ENCODE data around the gene CD19. TPM values are rescaled to one million over a fixed set of nuclear protein-coding genes. Genes with fewer than 3 reads are reported as not detected.

CD19 gene
- total RNA-seq, 1 experiment from 2014 or later, result not detected

DNA sequence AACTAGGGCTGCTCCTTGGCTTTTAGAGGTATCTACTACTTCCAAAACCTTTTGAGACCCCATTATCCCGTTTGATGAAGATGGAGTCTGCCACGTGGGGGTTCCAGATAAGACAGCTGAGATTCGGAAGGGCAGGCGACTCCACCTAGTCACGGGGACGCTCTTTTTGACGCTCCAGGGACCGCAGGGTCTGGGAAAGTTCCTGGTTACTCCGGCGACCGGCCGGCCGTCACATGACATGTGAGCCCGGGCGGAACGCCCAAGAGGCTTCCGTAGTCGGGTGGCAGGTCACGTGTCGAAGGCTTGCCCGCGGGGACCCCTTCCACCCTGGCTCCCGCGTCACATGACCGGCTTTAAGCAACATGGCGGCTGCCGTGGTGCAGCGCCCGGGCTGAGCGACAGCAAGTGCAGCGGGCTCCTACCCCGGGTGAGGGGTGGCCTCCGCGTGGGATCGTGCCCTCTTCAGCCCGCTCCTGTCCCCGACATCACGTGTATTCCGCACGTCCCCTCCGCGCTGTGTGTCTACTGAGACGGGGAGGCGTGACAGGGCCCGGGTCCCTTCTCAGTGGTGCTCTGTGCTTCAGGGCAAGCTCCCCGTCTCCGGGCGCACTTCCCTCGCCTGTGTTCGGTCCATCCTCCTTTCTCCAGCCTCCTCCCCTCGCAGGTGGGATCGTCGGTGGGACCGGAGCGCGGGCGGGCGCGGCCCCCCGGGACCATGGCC, 42.8 kb downstream of the CD19 start, which contains the start of gene SPNS1:
SPNS1 (plus strand) TSS at position 342 of the 721 bp plus-strand sequence; CDS start at position 716, 374 bp downstream.
- TF ChIP-seq, protein P1, sequence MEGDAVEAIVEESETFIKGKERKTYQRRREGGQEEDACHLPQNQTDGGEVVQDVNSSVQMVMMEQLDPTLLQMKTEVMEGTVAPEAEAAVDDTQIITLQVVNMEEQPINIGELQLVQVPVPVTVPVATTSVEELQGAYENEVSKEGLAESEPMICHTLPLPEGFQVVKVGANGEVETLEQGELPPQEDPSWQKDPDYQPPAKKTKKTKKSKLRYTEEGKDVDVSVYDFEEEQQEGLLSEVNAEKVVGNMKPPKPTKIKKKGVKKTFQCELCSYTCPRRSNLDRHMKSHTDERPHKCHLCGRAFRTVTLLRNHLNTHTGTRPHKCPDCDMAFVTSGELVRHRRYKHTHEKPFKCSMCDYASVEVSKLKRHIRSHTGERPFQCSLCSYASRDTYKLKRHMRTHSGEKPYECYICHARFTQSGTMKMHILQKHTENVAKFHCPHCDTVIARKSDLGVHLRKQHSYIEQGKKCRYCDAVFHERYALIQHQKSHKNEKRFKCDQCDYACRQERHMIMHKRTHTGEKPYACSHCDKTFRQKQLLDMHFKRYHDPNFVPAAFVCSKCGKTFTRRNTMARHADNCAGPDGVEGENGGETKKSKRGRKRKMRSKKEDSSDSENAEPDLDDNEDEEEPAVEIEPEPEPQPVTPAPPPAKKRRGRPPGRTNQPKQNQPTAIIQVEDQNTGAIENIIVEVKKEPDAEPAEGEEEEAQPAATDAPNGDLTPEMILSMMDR (IDR thresholded peaks at IDR 0.05), result no peak
- TF ChIP-seq POLR2AphosphoS5 (IDR thresholded peaks at IDR 0.05; ENCODE audit: low read depth, low read length) (peak; percentile 91), SIN3A (IDR thresholded peaks at IDR 0.05; ENCODE audit: borderline replicate concordance, insufficient read depth, low read depth, low read length) (peak; percentile 98; the same call in 1 of the 2 replicates), TCF7L2 (IDR thresholded peaks at IDR 0.05; ENCODE audit: low read depth, low read length) (peak; percentile 34; the same call in 1 of the 2 replicates)
- TF ChIP-seq, protein P2, sequence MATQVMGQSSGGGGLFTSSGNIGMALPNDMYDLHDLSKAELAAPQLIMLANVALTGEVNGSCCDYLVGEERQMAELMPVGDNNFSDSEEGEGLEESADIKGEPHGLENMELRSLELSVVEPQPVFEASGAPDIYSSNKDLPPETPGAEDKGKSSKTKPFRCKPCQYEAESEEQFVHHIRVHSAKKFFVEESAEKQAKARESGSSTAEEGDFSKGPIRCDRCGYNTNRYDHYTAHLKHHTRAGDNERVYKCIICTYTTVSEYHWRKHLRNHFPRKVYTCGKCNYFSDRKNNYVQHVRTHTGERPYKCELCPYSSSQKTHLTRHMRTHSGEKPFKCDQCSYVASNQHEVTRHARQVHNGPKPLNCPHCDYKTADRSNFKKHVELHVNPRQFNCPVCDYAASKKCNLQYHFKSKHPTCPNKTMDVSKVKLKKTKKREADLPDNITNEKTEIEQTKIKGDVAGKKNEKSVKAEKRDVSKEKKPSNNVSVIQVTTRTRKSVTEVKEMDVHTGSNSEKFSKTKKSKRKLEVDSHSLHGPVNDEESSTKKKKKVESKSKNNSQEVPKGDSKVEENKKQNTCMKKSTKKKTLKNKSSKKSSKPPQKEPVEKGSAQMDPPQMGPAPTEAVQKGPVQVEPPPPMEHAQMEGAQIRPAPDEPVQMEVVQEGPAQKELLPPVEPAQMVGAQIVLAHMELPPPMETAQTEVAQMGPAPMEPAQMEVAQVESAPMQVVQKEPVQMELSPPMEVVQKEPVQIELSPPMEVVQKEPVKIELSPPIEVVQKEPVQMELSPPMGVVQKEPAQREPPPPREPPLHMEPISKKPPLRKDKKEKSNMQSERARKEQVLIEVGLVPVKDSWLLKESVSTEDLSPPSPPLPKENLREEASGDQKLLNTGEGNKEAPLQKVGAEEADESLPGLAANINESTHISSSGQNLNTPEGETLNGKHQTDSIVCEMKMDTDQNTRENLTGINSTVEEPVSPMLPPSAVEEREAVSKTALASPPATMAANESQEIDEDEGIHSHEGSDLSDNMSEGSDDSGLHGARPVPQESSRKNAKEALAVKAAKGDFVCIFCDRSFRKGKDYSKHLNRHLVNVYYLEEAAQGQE (IDR thresholded peaks at IDR 0.05; ENCODE audit: insufficient read depth in 1 of 2, low read depth in 2 of 2, low read length in 1 of 2), result no peak; a peak in 1 of 4 replicates
- peak; percentile 92 for DNase-seq (ENCODE audit: low read depth, low spot score)
- Histone ChIP-seq H3K4me1 (ENCODE audit: control insufficient read depth, insufficient read depth, low read length) (peaks cover 7% of the 10 kb centered on the region), H3K27me3 (ENCODE audit: control insufficient read depth, insufficient read depth, low read length) (no peaks in the 10 kb centered on the region), H3K36me3 (ENCODE audit: control insufficient read depth, insufficient read depth, low read length) (no peaks in the 10 kb centered on the region; the same call in 1 of the 2 replicates), H3K27ac (ENCODE audit: low read length) (peak within 1 kb of the TSS; percentile 97), H3K4me3 (ENCODE audit: low read depth in 2 of 2, low read length in 2 of 2) (peak within 1 kb of the TSS; percentile 95 to 96), H3K9me3 (ENCODE audit: control insufficient read depth, insufficient read depth, low read depth, low read length) (no peaks in the 10 kb centered on the region)
- ChIA-PET CTCF (no interaction called here), POLR2A (no interaction called here)
- BruUV-seq (replicated peaks), result no TSS peak
- intact Hi-C loops (cut with micrococcal nuclease; ENCODE audit: unreplicated experiment) (no loop called here), in situ Hi-C loops (cut with HindIII; ENCODE audit: low pct_unique_long_range_greater_than_20kb, low sequenced_read_pairs) (no loop called here)
- ATAC-seq, result peak; percentile 94

DNA sequence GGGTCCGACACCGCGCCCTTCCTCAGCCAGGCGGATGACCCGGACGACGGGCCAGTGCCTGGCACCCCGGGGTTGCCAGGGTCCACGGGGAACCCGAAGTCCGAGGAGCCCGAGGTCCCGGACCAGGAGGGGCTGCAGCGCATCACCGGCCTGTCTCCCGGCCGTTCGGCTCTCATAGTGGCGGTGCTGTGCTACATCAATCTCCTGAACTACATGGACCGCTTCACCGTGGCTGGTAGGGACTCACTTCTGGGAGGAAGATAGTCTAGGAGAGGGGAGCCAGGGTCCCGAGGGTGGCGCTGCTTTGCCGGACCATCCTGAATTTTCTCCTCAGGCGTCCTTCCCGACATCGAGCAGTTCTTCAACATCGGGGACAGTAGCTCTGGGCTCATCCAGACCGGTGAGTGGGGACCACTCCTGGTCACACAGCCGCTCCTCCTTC, 43.4 kb downstream of the CD19 start:
- TF ChIP-seq SIN3A (IDR thresholded peaks at IDR 0.05; ENCODE audit: borderline replicate concordance, insufficient read depth, low read depth, low read length) (no peak), POLR2AphosphoS5 (IDR thresholded peaks at IDR 0.05; ENCODE audit: low read depth, low read length) (no peak), TCF7L2 (IDR thresholded peaks at IDR 0.05; ENCODE audit: low read depth, low read length) (no peak)
- TF ChIP-seq, protein P2 (IDR thresholded peaks at IDR 0.05; ENCODE audit: insufficient read depth in 1 of 2, low read depth in 2 of 2, low read length in 1 of 2), result no peak
- TF ChIP-seq, protein P1 (IDR thresholded peaks at IDR 0.05), result no peak
- intact Hi-C loops (cut with micrococcal nuclease; ENCODE audit: unreplicated experiment) (no loop called here), in situ Hi-C loops (cut with HindIII; ENCODE audit: low pct_unique_long_range_greater_than_20kb, low sequenced_read_pairs) (no loop called here)
- Histone ChIP-seq H3K4me1 (ENCODE audit: control insufficient read depth, insufficient read depth, low read length) (peaks cover 7% of the 10 kb centered on the region), H3K27me3 (ENCODE audit: control insufficient read depth, insufficient read depth, low read length) (no peaks in the 10 kb centered on the region), H3K27ac (ENCODE audit: low read length) (peak overlapping the region; percentile 97), H3K9me3 (ENCODE audit: control insufficient read depth, insufficient read depth, low read depth, low read length) (no peaks in the 10 kb centered on the region), H3K36me3 (ENCODE audit: control insufficient read depth, insufficient read depth, low read length) (no peaks in the 10 kb centered on the region; the same call in 1 of the 2 replicates), H3K4me3 (ENCODE audit: low read depth in 2 of 2, low read length in 2 of 2) (peak overlapping the region; percentile 95 to 96)
- no peak for DNase-seq (ENCODE audit: low read depth, low spot score)
- ATAC-seq, result peak; percentile 37
- BruUV-seq (replicated peaks), result no TSS peak
- POLR2A ChIA-PET, result no interaction called here
- CTCF ChIA-PET, result no interaction called here
